Keratinocyte (primary cell): Measurements from ENCODE around the gene CDK17. TPM values are rescaled to one million over a fixed set of nuclear protein-coding genes. Genes with fewer than 3 reads are reported as not detected.
"Not testable (repeated sequence)": the region's sequence is repeated elsewhere in the genome, so short reads cannot be mapped to it uniquely, and the experiment has no call there.

Source experiments
- DNase-seq: peaks from one replicate; pipeline ENCODE4 v3.0.0-alpha.2; 2011; ENCODE audit warnings: low read depth, missing footprints, low spot score
- FAIRE-seq: peaks from 2 replicates; lab custom pipeline; 2011; peaks lifted over from hg19 to GRCh38; lab: Jason Lieb, UNC
- H2AFZ ChIP-seq: 2 replicates; pipeline ENCODE4 v1.6.0; 2012; ENCODE audit warnings: low read length, control low read depth, inconsistent platforms; ENCODE audit not compliant: control insufficient read depth
- H3K27ac ChIP-seq: 2 replicates; pipeline ENCODE4 v1.5.1; 2011; ENCODE audit warnings: low read length; ENCODE audit not compliant: control insufficient read depth, insufficient read depth
- H3K27me3 ChIP-seq: 3 replicates; pipeline ENCODE4 v1.6.0; 2011; ENCODE audit warnings: low read length; ENCODE audit not compliant: control insufficient read depth, insufficient read depth; ENCODE audit errors: extremely low read depth
- H3K36me3 ChIP-seq, 2 experiments: 2 replicates in 1 of 2; 3 replicates in 1 of 2; pipeline ENCODE4 v1.5.1; 2011; ENCODE audit warnings: low read length in 2 of 2, mild to moderate bottlenecking in 1 of 2; ENCODE audit not compliant: control insufficient read depth in 2 of 2, insufficient read depth in 2 of 2; ENCODE audit errors: extremely low read depth in 1 of 2
- H3K4me1 ChIP-seq: 3 replicates; pipeline ENCODE4 v1.5.1; 2011; ENCODE audit warnings: low read length; ENCODE audit not compliant: control insufficient read depth, insufficient read depth; ENCODE audit errors: extremely low read depth
- H3K4me2 ChIP-seq: 3 replicates; pipeline ENCODE4 v1.6.0; 2011; ENCODE audit warnings: low read depth, low read length; ENCODE audit not compliant: control insufficient read depth, insufficient read depth; ENCODE audit errors: extremely low read depth
- H3K4me3 ChIP-seq, 3 experiments: fragments of 200-600 bp in 1 of 3; sonication (generic) in 1 of 3; 2 replicates in 2 of 3; 3 replicates in 1 of 3; pipeline ENCODE4 v1.5.1; 2011 to 2016; ENCODE audit warnings: low read length in 3 of 3, mild to moderate bottlenecking in 3 of 3, control low read depth in 2 of 3, inconsistent platforms in 1 of 3, low read depth in 1 of 3, mixed read lengths in 1 of 3, mixed run types in 1 of 3, moderate library complexity in 1 of 3; ENCODE audit not compliant: control insufficient read depth in 2 of 3, insufficient read depth in 2 of 3; ENCODE audit errors: extremely low read depth in 1 of 3
- H3K79me2 ChIP-seq: 2 replicates; pipeline ENCODE4 v1.6.0; 2012; ENCODE audit warnings: low read length; ENCODE audit not compliant: control insufficient read depth, insufficient read depth
- H3K9ac ChIP-seq: 3 replicates; pipeline ENCODE4 v1.6.0; 2011; ENCODE audit warnings: low read length; ENCODE audit not compliant: control insufficient read depth, insufficient read depth; ENCODE audit errors: extremely low read depth
- H3K9me1 ChIP-seq: 3 replicates; pipeline ENCODE4 v1.6.0; 2011; ENCODE audit warnings: low read length; ENCODE audit not compliant: control insufficient read depth, insufficient read depth; ENCODE audit errors: extremely low read depth
- H3K9me3 ChIP-seq: 2 replicates; pipeline ENCODE4 v1.5.1; 2012; ENCODE audit warnings: low read depth, low read length; ENCODE audit not compliant: control insufficient read depth
- H4K20me1 ChIP-seq: 3 replicates; pipeline ENCODE4 v1.6.0; 2011; ENCODE audit warnings: low read length; ENCODE audit not compliant: control insufficient read depth, insufficient read depth; ENCODE audit errors: extremely low read depth
- EZH2 ChIP-seq: IDR thresholded peaks from one replicate; pipeline ENCODE4 v1.6.1; 2012; ENCODE audit warnings: inconsistent platforms, mild to moderate bottlenecking, low read length, moderate library complexity
- dilution Hi-C: fragments of 300-500 bp; cut with MboI; formaldehyde crosslinking; loops from one replicate; pipeline ENCODE4 v1.7.0; 2020; ENCODE audit warnings: low sequenced_read_pairs; ENCODE audit not compliant: extremely low pct_ligation_motif_present
- polyA plus RNA-seq, 5 experiments: library from polyadenylated mRNA; depleted of rRNA in 3 of 5; stranded (reverse) in 3 of 5; stranded (forward) in 1 of 5; unstranded in 1 of 5; fragments of >200 nt; gene quantifications; 1 replicate in 1 of 5; 2 replicates in 3 of 5; 3 replicates in 1 of 5; pipeline versions ENCODE4 v1.2.1 to v1.2.3, GENCODE V29; 2011 to 2012; ENCODE audit warnings: missing spikeins in 2 of 5, low read depth in 1 of 5, low replicate concordance in 1 of 5
- TF ChIP-seq, protein P1 (sequence below), 3 experiments: IDR thresholded peaks in 1 of 3; conservative IDR thresholded peaks in 1 of 3; optimal IDR thresholded peaks in 1 of 3; 2 replicates in 2 of 3; 3 replicates in 1 of 3; pipeline versions ENCODE3 to v1.5.1; 2011; ENCODE audit warnings: low read length in 3 of 3, mild to moderate bottlenecking in 3 of 3, moderate library complexity in 2 of 3, control low read depth in 1 of 3, inconsistent platforms in 1 of 3; ENCODE audit not compliant: insufficient read depth in 2 of 3; ENCODE audit errors: extremely low read depth in 1 of 3

The CDK17 gene
- polyA plus RNA-seq, 1 donor (not counting 4 experiments of a cell fraction or from before 2014, with no cell fraction given): 33.0 TPM

DNA sequence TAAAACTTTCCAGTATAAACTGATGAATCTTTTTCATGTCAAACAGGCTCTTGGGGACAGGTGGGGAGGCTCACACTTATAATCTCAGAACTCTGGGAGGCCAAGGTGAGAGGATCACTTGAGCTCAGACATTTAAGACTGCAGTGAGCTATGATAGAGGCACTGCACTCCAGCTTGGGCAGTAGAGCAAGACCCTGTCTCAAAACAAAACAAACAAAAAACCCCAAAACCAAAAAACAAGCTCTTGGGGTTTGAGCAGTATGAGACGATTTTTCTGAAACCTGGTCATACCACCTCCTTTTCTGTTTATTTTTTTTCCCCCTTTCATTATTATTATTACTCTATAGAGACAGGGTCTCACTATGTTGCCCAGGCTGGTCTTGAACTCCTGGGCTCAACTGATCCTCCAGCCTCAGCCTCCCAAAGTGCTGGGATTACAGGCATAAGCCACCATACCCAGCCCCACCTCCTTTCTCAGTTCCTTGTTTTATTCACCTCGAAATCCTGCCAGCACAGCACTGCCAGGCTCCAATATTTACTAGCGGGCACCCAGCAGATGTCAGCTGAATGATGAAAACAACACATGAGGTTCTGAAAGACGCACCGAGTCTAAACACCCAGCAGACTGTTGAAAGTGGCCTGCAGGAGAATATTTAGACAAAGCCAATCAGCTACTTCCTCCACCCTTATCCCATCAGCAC, 19.5 kb upstream of the CDK17 start:
- dilution Hi-C loops: no loop called here
- Histone ChIP-seq H3K79me2 (peaks cover 28% of the 10 kb centered on the region), H3K27ac (no peak overlapping the region), H3K36me3 (peaks cover 5 to 9% of the 10 kb centered on the region in 2 experiments), H3K9me3 (peaks cover 3% of the 10 kb centered on the region), H3K9ac (no peak overlapping the region), H3K9me1 (no peaks in the 10 kb centered on the region), H2AFZ (no peak overlapping the region), H3K4me3 (no peak overlapping the region), H3K4me2 (no peak overlapping the region), H3K27me3 (no peaks in the 10 kb centered on the region), H4K20me1 (no peaks in the 10 kb centered on the region), H3K4me1 (peaks cover 31% of the 10 kb centered on the region)
- TF ChIP-seq EZH2: no peak
- TF ChIP-seq, protein P1, sequence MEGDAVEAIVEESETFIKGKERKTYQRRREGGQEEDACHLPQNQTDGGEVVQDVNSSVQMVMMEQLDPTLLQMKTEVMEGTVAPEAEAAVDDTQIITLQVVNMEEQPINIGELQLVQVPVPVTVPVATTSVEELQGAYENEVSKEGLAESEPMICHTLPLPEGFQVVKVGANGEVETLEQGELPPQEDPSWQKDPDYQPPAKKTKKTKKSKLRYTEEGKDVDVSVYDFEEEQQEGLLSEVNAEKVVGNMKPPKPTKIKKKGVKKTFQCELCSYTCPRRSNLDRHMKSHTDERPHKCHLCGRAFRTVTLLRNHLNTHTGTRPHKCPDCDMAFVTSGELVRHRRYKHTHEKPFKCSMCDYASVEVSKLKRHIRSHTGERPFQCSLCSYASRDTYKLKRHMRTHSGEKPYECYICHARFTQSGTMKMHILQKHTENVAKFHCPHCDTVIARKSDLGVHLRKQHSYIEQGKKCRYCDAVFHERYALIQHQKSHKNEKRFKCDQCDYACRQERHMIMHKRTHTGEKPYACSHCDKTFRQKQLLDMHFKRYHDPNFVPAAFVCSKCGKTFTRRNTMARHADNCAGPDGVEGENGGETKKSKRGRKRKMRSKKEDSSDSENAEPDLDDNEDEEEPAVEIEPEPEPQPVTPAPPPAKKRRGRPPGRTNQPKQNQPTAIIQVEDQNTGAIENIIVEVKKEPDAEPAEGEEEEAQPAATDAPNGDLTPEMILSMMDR (optimal IDR thresholded peaks at IDR 0.05 in 1 of 3, IDR thresholded peaks at IDR 0.05 in 1 of 3, conservative IDR thresholded peaks at IDR 0.05 in 1 of 3; ENCODE audit: extremely low read depth in 1 of 3, insufficient read depth in 2 of 3, low read length in 3 of 3): no peak
- DNase-seq: no peak
- no peak for FAIRE-seq

DNA sequence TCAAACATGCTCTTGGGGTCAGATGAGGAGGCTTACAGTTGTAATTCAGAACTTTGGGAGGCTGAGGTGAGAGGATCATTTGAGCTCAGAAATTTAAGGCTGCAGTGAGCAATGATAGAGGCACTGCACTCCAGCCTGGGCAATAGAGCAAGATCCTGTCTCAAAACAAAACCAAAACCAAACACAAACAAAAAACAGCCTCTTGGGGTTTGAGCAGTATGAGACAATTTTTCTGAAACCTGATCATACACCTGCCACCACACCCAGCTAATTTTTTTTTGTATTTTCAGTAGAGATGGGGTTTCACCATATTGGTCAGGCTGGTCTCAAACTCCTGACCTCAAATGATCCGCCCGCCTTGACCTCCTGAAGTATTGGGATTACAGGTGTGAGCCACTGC, 17.4 kb upstream of the CDK17 start:
- dilution Hi-C loops, H3K27me3 ChIP-seq, H3K4me3 ChIP-seq, H3K9me3 ChIP-seq, H4K20me1 ChIP-seq, H3K9me1 ChIP-seq, H3K9ac ChIP-seq, DNase-seq, H2AFZ ChIP-seq, H3K36me3 ChIP-seq, FAIRE-seq, H3K4me2 ChIP-seq: not testable (repeated sequence)
- Histone ChIP-seq H3K79me2 (peaks cover 18% of the 10 kb centered on the region), H3K4me1 (peaks cover 35% of the 10 kb centered on the region), H3K27ac (peak overlapping the region; percentile 98)
